Suprapubic skin (tissue), 3 donors: Measurements from ENCODE around the gene CYP2U1.

Experiments used
- EP300 ChIP-seq: sonication (generic); formaldehyde crosslinking; IDR thresholded peaks from one replicate; pipeline ENCODE4 v1.6.1; 2017; ENCODE audit warnings: antibody characterized with exemption
- POLR2A ChIP-seq, 2 donors: fragments of 450-650 bp; IDR thresholded peaks; one replicate each; pipeline ENCODE4 v1.6.1; 2017; ENCODE audit warnings: antibody characterized with exemption in 2 of 2, mild to moderate bottlenecking in 2 of 2, moderate library complexity in 2 of 2
- TF ChIP-seq, protein P1 (sequence below), 2 donors: fragments of 200-600 bp in 1 of 2; fragments of 450-650 bp in 1 of 2; sonication (generic) in 1 of 2; IDR thresholded peaks; one replicate each; pipeline ENCODE4 v1.5.1; 2016 to 2019; ENCODE audit warnings: antibody characterized with exemption in 2 of 2, mild to moderate bottlenecking in 1 of 2, moderate library complexity in 1 of 2

GRCh38 chr4:107896158-107896645 lies 35.1 kb upstream of the CYP2U1 start:
- TF ChIP-seq, protein P1, sequence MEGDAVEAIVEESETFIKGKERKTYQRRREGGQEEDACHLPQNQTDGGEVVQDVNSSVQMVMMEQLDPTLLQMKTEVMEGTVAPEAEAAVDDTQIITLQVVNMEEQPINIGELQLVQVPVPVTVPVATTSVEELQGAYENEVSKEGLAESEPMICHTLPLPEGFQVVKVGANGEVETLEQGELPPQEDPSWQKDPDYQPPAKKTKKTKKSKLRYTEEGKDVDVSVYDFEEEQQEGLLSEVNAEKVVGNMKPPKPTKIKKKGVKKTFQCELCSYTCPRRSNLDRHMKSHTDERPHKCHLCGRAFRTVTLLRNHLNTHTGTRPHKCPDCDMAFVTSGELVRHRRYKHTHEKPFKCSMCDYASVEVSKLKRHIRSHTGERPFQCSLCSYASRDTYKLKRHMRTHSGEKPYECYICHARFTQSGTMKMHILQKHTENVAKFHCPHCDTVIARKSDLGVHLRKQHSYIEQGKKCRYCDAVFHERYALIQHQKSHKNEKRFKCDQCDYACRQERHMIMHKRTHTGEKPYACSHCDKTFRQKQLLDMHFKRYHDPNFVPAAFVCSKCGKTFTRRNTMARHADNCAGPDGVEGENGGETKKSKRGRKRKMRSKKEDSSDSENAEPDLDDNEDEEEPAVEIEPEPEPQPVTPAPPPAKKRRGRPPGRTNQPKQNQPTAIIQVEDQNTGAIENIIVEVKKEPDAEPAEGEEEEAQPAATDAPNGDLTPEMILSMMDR (IDR thresholded peaks at IDR 0.05): no peak
- TF ChIP-seq POLR2A (IDR thresholded peaks at IDR 0.05) (no peak), EP300 (no peak)
